Measurements from ENCODE around the gene PODNL1.

DNA sequence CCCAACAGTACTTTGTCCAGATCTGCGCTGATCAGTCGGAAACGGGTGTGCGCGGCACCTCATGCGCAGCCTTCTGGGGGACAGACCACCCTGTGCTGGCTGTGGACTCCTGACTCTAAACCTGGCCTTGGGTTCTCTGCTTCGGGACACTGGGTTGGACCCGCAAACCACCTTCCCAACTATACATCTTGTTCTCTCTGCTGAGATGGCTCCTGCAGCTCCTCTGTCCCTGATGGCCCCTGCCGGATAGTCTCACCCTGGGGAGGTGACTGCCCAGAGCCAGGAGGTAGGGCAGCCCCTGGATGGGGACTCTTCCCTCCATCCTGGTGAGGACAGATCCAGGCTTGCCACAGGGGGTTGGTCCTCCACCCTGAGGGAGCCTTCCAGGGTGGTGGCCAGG lies 44.6 kb upstream of the PODNL1 start:
- TF ChIP-seq POLR2A (IDR thresholded peaks at IDR 0.05; ENCODE audit: low read length), result no peak
- no peak for TF ChIP-seq GATA1 (IDR thresholded peaks at IDR 0.05; ENCODE audit: low read depth, low read length)
